ENCODE results near the gene QPRT.

- TF ChIP-seq CTCF (IDR thresholded peaks at IDR 0.05; ENCODE audit: borderline replicate concordance, extremely low read depth, low read length, poor library complexity, severe bottlenecking) (no peak), EZH2 (IDR thresholded peaks at IDR 0.05; ENCODE audit: borderline replicate concordance, low read depth, low read length, severe bottlenecking) (no peak)
Observed at GRCh38 chr16:29663807-29664090, 15.2 kb upstream of the QPRT start.

Data from DND-41 (cell line).